ENCODE data around the gene JAKMIP3.
A peak's percentile ranks its signal among the peaks of the same experiment; 100 is the strongest.

JAKMIP3 gene

GRCh38 chr10:132066812-132067211 lies 1.1 kb downstream of the JAKMIP3 start:
- no peak for TF ChIP-seq CTCF (conservative IDR thresholded peaks at IDR 0.05)
- peak overlapping the region; percentile 67 for H3K27ac ChIP-seq

GRCh38 chr10:132068431-132069121 lies 2.8 kb downstream of the JAKMIP3 start:
- H3K27ac ChIP-seq, result no peak overlapping the region
- no peak for TF ChIP-seq CTCF (conservative IDR thresholded peaks at IDR 0.05)

- TF ChIP-seq CTCF (conservative IDR thresholded peaks at IDR 0.05), result no peak
- no peak overlapping the region for H3K27ac ChIP-seq
Observed at GRCh38 chr10:132069122-132069848, 3.5 kb downstream of the JAKMIP3 start.

GRCh38 chr10:132069849-132070182 lies 4.1 kb downstream of the JAKMIP3 start:
- no peak for TF ChIP-seq CTCF (conservative IDR thresholded peaks at IDR 0.05)

GRCh38 chr10:132070724-132071123 lies 5.0 kb downstream of the JAKMIP3 start:
- no peak for TF ChIP-seq CTCF (conservative IDR thresholded peaks at IDR 0.05)

More at GRCh38 chr10:132069849-132070182, 4.1 kb downstream of the JAKMIP3 start:
- no peak overlapping the region for H3K27ac ChIP-seq

GRCh38 chr10:132071667-132072066 lies 5.9 kb downstream of the JAKMIP3 start:
- TF ChIP-seq CTCF (conservative IDR thresholded peaks at IDR 0.05), result no peak
- H3K27ac ChIP-seq, result no peak overlapping the region

More at GRCh38 chr10:132070724-132071123, 5.0 kb downstream of the JAKMIP3 start:
- no peak overlapping the region for H3K27ac ChIP-seq

GRCh38 chr10:132075909-132076577 lies 10.3 kb downstream of the JAKMIP3 start:
- no peak for TF ChIP-seq CTCF (conservative IDR thresholded peaks at IDR 0.05)
- H3K27ac ChIP-seq, result no peak overlapping the region
